ENCODE measurements around the gene FBXO7.

Gene FBXO7

DNA sequence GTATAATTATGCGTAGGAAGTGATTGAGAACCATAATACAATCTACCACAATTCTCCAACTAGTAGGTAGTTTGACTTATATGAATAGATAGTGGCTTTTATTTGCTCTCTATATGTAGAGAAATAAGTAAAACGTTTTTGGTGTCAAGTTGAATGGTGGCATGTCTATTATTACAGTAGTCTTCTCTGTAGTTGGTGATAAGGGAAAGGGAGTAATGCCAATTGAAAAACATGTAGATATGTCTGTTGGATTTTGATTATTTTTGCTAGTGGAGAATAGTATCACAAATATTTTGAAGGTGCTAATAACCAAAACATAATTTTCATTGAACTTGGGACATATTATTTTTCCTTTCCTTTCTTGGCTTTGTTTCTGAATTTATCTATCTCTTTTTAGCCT lies 17.5 kb downstream of the FBXO7 start:
- DNase-seq, result no peak

DNA sequence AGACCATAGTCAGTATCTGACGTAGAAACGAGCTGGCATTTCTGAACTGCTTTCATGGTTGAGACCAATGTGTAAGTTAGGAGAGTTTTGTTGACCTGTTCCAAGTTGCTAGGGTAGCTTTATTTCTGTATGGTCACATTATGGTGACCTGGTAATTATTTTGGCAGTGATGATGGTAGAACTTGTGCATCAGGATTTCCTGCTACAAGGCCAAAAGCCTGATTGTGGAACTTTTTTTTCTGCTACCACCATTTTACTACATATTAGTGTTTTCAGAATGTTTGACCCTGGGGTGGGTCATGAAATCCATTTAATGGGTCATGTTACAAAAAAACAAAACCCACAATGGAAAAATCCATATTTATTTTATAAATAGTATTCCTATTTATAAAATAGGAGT lies 18.9 kb downstream of the FBXO7 start:
- no peak for DNase-seq

DNA sequence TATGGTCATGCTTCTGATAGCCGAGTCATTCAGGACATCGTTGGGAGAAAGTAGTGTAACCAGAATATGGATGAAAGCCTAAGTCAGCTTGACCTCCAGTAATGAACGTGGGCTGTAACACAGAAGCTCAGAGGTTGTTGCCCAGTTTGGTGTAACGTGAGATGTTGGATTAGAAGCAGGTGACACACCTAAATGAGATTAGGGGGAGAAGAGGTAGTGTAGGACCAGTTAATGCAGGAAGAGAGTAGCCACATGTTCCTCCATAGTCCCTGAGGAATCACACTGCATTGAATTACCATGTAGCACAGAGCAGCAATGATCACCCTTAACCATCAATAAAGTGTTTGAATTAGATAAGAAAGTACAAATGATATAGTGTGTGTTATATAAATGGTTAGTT lies 20.4 kb downstream of the FBXO7 start:
- DNase-seq, result no peak

DNA sequence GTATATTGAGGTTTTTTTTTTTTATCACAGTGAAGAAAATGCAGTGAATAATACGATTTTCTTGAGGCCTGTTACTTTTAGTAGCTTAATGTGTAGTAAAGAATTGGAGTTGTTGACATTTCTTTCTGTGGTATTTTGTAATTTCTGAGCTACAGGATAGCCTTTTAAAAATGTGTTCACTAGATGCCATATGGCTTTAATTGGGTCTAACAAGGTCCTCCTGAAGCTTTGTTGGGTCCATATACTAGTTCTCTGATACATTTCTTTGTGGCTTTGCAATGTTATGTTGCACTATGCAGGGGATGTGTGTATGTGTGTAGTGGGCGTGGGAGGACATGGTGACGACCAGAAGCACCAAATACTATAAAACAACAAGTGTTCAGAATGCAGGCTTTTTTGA lies 25.1 kb downstream of the FBXO7 start:
- no peak for DNase-seq

DNA sequence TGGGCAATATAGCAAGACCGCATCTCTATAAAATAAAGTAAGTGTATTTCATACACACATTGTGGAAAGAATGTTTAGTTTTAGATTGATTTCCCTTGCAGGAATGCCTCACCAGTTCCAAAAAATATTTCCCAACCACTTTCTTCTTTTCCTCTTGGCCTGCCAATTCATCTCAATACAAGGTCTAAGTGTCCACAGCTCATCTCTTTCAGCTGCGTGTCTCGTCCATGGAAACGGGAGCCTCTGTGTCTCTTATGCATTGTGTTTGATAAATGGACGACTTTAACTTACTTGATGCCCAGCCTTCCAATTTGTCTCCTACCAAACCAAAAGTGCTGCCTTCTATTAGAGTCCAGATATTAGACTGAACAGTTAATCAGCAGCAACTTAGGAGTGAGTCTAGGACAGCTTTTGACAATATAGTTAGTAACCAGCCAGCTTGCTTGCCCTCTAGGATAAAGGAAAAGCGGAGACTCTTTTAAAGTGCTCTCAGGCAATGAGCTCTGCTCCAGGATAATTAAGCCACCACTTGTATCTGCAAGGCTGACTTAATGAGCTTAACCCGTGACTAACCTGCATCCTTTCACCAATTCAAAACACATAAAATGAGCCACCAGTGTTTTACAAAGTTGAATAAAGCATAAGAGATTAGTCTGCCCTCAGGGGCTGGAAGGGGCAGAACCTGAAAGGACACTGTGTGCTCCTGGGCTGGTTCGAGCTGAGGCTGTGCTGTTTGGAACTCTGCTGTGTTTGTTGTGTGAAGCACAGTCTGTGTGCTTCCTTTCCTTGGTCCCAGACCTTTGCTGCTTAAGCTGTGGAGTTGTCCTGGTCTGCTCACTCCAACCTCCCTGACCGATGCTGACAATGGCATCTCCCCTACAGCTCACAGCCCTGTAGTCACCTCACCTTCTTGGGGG lies 27.5 kb downstream of the FBXO7 start:
- no peak for DNase-seq

DNA sequence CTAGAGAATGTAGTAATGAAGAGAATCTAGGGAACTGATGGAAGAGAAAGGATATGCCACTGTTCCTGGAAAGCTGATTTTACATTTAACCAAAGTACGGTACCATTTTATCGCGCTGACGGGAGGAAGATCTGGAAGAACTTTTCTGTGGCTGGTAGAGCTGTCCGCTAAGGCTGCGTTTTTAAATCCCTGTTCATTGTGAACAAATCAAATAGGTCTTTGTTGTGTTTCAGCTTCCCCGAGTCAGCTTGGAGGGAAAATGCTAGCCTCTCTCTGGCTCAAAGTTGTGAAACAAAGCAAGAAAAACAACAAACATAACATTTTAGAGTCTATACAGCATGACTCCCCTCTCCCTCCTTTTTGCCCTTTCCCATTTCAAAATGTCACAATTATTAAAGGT lies 34.4 kb downstream of the FBXO7 start:
- DNase-seq, result no peak

DNA sequence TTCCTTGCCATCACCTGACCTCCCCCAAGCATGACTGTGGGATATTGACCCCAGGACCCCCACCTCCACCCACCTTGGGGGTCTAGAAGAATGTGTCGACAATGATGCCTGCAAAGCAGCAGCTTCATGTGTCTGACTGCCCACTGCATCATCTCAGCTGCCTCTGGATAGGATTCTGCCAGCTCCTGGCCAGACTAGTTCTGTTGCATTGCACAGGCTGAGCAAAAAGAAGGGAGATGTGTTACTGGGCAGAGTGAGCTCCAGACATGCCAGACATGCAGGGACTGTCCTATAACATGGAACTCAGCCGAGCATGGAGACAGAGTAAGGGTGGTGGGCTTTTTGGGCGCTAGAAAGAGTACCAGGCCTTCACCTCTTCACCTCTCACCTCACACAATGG lies 36.7 kb downstream of the FBXO7 start:
- no peak for DNase-seq

DNA sequence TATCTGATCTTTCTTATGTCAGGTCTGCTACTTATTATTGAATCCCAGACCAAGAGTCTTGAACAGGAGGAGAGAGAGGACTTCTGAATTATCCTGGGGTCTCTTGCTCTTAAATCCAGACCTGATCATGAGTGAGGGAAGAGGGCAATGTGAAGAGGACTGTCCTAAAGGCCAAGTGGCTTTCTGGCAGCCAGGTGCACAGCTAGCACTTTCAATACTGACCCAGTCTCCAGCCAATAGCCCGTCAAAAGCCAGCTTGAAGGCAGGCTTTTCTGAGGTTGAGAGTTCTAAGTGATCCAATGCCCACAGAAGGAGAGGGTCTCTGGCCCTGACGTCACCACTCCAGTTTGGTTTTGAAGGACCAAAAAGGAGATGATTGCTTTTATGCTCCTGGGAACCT lies 37.2 kb downstream of the FBXO7 start:
- no peak for DNase-seq

DNA sequence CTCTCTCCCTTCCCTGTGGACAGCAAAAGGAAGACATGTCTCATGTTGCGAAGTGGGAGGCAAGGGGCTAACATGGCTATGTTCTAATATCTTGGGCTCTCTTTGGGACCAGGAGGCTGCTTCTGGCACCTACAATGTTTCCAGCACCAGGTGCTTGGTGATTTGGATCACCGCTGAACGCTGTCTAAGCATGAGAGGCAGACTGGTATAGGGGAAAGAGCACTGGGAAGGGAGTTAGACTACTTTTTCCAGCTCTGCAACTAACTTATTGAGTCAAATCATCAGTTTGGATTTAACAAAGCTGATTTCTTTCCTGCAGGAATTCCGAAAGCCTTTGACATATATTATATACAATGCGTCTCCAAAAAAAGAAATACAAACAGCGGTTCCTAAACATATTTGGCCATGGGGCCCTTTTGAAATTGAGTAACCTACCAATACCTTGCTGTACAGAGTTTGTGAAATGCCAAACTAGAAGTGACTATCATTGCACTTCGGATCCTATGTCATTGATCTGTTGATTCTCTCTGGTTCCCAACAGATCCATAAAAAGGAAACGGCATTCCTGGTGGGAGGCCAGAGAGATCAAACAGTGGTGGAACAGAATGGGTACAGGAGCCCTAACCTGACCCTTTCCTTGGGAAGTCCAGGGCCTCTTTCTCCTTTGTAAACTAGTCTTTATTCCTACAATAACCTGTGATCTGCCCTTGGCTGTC lies 37.8 kb downstream of the FBXO7 start:
- no peak for DNase-seq

DNA sequence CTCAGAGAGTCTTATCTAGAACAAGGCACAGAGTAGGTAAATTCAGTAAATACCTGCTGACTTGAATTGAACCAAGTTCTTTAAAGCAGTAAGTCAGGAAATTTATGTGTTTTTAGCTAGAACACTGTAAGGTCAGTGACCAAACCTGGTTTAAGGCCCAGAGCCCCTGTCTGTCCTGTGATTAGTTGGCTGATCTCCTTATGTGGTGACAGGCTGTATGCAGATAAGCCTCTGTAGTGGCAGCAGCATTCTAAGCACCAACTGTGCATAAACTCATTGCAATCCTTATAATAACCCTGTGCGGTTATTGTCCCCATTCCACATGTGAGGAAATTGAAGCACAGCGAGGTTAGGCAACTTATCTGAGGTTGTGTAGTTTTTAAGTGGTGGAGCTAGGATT lies 40.5 kb downstream of the FBXO7 start:
- no peak for DNase-seq

DNA sequence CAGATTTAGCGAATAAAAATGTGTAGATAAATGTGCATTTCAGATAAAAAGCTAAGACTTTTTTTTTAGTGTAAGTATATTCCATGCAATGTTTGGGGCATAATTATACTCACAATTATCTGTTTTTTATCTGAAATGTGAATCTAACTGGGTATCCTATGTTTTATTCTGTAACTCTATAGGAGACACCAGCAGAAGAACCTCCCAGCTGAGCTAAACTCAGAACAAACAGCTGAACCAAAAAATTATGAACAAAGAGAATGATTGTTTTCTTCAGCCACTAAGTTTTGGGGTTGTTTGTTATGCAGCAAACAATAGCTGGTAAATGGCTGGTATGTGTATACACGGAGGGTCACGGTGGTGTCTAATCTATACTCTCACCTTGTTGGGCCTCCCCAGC lies 42.9 kb downstream of the FBXO7 start:
- DNase-seq, result no peak

DNA sequence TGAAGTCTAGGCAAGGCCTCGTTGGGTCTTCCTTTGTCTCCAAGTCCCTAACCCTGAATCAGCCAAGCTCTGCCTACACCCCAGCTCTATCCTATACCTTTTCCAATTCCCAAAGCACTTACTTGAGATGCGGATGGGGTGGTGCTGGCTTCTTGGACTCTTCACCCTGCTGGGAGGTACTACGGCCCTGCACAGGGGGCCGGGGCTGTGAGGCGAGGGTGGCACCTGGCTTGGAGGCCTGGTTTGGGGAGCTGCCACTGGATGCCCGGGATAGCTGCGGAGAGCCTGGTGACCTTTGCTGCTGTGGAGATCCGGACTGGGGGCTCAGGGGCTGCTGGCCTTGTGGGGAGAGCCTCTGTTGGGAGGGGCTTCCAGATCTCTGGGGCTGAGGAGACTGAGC lies 43.3 kb downstream of the FBXO7 start:
- DNase-seq, result no peak

DNA sequence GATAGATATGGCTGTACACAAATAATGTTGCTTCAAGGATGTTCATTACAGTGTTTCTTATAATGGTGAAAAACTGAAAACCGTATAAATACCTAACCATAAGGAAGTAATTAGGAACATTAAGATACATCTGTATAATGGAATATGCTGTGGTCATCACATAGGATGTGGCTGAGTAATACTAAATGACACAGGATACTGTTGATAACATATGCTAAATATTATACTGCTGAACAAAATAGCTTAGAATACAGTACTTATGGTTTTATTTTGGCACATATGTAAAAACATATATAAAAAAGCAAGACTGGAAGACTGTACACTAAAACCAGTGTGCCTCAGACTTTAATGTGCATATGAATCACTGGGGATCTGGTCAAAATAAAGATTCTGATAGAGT lies 43.8 kb downstream of the FBXO7 start:
- no peak for DNase-seq

DNA sequence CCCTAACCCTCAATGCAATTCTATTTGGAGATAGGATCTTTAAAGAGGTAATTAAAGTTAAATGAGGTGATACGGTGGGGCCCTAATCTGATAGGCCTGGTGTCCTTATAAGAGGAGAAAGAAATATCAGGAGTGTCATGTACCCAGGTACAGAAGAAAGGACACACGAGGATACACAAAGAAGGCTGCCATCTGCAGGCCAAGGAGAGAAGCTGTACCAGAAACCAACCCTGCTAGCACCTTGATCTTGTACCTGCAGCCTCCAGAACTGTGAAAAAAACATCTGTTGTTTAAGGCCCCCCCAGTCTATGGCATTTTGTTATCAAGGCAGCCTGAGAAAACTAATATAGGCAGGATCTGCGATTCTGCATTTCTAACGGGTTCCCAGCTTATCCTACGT lies 44.2 kb downstream of the FBXO7 start:
- no peak for DNase-seq

DNA sequence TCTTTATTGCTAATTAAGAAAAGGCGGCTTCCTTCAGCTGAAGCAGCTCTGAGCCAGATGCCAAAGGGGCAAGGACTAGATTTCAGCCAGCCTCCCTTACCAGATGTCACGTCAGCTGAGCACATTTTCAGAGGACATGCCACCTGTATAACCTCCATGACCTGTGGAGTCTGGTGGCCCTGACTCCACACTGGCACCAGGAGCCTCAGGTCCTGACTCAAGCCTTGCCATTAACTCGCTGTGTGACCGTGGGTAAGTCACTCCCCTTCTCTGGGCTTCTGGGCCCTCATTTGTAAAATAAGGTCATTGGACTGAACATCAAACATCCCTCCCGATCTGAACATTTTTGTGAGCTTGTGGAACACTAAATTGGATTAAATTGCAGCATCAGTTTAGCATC lies 46.0 kb downstream of the FBXO7 start:
- DNase-seq, result no peak

DNA sequence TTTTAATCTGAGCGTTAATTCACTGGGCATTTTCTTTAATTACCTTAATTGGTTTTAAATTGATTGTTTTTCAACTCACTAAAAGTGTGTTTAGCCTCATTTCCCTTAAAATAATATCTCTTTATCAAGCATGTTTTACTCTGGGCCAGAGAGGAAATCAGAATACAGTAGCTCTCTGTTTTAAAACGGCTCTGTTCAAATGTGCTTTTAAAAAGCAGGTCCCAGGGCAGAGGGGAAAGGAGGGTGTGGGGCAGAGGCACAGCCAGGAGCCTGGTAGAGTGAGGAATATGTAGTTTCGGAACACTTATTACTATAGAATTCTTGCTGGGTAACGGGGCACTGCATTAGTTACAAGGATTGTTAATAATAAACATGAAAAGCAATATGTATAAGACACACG lies 47.6 kb downstream of the FBXO7 start:
- no peak for DNase-seq

DNA sequence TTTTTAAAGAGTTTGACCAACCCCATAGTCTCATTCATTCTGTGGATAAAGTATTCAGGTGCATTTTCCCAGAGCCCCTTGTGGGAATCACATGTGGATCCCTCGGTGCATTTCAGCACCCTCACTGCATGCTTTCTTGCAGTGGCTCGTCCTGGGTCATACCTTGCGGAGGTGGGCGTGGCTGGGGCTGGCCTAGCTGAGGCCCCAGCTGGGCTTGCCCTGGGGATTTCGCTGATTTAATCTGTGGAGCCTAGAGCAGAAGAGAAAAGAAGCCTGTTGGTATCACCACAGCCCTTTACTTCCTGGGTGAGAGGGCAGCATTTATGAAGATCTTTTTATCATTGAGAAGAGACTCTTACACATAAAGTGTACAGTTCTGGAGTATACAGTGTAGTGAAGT lies 53.1 kb downstream of the FBXO7 start:
- DNase-seq, result no peak

DNA sequence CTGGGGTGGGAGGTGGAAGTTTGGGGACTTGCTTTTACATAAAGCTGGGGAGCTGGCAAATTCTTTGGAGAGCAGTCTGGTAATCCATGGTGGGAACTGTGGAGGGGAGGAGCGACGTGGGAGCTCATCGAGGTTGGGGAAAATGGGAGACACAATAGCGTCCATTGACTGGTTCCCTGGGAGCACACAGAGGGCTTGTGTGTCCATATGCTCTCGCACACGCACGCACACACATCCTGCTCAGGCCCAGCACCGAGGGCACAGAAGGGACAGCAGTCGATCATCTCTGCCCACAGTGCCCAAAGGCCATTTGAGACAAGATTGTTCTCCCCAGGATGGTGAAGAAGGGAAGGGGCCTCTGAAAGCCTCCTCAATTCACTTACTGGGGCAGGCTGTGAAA lies 53.7 kb downstream of the FBXO7 start:
- no peak for DNase-seq

DNA sequence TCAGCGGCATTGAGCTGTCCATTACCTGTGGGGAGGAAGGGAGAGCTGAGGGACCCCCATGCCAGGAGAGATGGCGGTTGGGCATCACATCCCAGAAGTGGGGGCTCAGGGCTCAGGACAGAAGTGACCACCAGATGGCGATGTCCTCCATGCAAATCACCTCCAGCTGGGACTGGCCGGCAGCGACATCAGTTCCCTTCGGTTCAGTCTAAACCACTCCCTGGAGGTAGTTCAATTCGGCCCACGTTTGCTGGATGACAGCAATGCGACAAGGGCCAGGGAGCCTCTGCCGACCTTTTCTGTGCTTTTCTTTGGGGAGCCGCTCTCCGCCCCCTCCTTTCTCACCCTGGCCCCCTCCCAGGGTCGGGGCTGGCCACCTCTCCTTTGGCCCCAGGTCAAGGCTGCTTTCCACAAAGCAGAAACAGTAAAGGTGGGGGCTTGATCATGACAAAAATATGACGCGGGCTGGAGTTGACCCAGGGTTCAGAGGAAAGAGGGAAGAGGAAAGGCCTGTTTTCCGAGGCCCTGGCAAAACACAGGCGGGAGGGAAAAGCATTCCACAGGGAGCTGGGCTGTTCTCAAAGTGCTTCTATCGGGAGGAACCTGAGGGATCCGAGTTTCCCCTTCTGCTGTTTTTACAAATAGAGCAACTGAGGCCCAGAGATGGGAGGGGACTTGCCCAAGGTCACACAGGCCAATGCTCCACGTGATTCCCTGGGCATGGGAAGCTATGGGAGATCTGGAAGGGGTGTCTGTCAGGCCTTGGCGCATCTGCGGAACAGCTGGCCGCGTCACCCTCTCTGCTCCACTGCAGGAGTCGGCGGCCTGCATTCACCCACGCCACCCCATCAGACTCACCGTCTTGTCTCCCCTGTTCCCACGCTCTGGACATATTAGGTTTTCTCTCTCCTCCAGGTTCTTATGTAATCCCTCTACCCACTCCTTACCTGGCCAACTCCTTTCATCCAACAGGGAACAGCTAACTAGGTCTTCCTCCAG lies 54.7 kb downstream of the FBXO7 start:
- peak; percentile 3 for DNase-seq

DNA sequence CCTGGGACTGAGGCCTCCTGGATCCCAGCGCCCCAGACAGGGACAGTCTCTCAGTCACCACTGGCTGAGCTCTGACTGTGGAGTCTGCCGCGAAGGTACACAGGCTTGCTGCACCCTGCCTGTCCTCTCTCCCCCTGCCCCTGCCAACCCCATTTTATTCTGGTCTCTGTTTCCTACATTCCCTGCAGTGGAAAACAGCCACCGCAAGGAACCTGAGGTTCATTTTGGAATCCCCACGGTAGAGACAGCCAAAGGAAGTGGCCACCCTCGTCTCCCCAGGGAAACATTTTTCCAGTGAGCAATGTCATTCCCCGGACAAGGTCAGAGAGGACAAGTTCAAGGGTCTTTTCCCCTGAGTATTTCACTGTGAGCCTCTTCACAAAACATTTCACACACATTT lies 56.6 kb downstream of the FBXO7 start:
- DNase-seq, result no peak

DNA sequence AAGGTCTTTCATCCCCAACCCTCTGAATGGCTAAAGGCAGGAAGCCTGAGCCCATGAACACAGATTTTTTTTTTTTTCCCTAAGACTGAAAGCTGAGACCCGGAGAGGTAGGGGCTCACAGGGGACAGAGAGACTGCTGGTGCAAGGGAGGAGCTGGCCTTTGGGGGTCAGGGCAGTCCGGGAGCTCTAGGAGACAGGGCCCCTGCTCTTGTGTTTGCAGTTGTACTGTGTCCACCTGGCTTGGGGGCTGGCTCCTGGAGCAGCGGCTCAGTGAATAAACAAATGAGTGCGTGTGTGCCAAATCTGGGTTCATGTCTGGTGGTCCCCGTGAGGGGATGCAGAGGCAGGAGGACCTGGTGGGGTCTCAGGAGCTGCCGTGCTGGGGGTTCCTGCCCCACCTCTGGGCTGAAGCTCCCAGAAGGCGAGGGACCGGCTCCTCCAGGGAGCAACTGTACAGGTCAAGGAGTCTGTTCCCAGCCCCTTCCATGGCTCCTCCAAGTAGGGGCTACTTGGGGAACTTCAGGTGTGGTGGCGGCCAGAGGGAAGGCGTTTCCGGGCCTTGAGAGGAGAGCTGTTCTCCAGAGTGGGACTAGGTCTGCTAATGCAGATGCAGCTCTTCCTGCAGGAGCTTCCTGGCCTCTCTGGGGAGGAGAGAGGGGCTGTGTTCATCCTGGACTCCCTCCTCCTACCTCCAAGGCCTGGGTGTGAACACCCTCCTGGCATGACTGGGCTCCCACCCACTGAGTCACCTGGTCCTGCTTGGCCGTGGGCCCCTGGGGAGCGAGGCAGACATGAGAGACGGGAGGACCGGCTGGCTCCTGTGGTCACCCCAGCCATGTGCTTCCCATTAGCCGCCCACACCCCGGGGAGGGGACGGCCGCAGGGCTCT lies 57.6 kb downstream of the FBXO7 start:
- peak; percentile 16 for DNase-seq

DNA sequence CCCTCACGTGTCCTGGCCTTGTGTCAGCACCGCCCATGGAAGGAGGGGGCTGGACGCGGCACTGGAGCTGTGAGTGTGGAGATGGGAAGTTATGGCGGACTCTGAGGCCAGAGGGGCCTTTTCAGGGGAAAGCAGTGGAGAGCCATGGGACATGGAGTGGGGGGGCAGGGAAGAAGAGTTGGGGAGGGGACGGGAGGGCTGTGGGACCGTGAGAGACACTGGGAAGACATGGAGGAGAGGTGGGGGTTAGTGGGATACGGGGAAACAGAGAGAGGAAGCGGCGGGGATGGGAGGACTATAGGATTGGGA lies 58.2 kb downstream of the FBXO7 start:
- DNase-seq, result no peak

All from NCI-H226 (cell line).